ENCODE measurements around the gene RGL3.
A peak's percentile ranks its signal among the peaks of the same experiment; 100 is the strongest.

RGL3 gene

GRCh38 chr19:11373885-11374432 lies 45.2 kb downstream of the RGL3 start:
- no peak overlapping the region for H2AFZ ChIP-seq (ENCODE audit: insufficient read depth, low read length, poor library complexity)
- peaks cover 2% of the 10 kb centered on the region for H3K9me3 ChIP-seq (ENCODE audit: insufficient read depth, low read depth, low read length)
- H3K4me2 ChIP-seq (ENCODE audit: low read length): peak overlapping the region; percentile 65
- peaks cover 7% of the 10 kb centered on the region in 2 experiments for H3K4me1 ChIP-seq (ENCODE audit: control insufficient read depth in 1 of 2, insufficient read depth in 2 of 2, low read length in 2 of 2)
- H2AK5ac ChIP-seq (ENCODE audit: low read length): no peak overlapping the region
- no peak overlapping the region for H3K23ac ChIP-seq (ENCODE audit: low read length)
- peaks cover 7% of the 10 kb centered on the region for H3K79me1 ChIP-seq (ENCODE audit: low read length)
- H3K4ac ChIP-seq (ENCODE audit: low read depth, low read length): no peak overlapping the region
- H2BK12ac ChIP-seq (ENCODE audit: low read length): no peak overlapping the region
- H3K36me3 ChIP-seq (ENCODE audit: control insufficient read depth in 1 of 2, insufficient read depth in 2 of 2, low read length in 2 of 2): no peaks in the 10 kb centered on the region
- H3K14ac ChIP-seq (ENCODE audit: low read length): no peak overlapping the region
- H3K4me3 ChIP-seq (ENCODE audit: low read depth, low read length): no peak overlapping the region
- no peak overlapping the region for H4K12ac ChIP-seq (ENCODE audit: low read depth, low read length)
- peak overlapping the region; percentile 38 for H4K8ac ChIP-seq (ENCODE audit: low read depth, low read length)
- no peak overlapping the region for H3K27ac ChIP-seq (ENCODE audit: low read depth, low read length)
- no peak overlapping the region for H2BK5ac ChIP-seq (ENCODE audit: low read depth, low read length, poor library complexity)
- H3K18ac ChIP-seq (ENCODE audit: low read length): no peak overlapping the region
- H3K79me2 ChIP-seq (ENCODE audit: control insufficient read depth, insufficient read depth, low read length, poor library complexity): peaks cover 5% of the 10 kb centered on the region
- WGBS (ENCODE audit: extremely low coverage, insufficient coverage, insufficient read length): no CpG with 5 or more reads among the region's 11 CpGs
- peak in 1 of 2 donors; percentile 31 for DNase-seq
- H3K9ac ChIP-seq (ENCODE audit: low read length): no peak overlapping the region
- no peak overlapping the region for H2BK120ac ChIP-seq (ENCODE audit: insufficient read depth, low read length, poor library complexity)
- no peak overlapping the region for H4K91ac ChIP-seq (ENCODE audit: low read depth, low read length)
- no peaks in the 10 kb centered on the region for H3K27me3 ChIP-seq (ENCODE audit: insufficient read depth, low read length)

GRCh38 chr19:11373166-11373884 lies 45.8 kb downstream of the RGL3 start:
- H3K18ac ChIP-seq (ENCODE audit: low read length): no peak overlapping the region
- no peak overlapping the region for H3K4ac ChIP-seq (ENCODE audit: low read depth, low read length)
- peaks cover 5% of the 10 kb centered on the region for H3K79me2 ChIP-seq (ENCODE audit: control insufficient read depth, insufficient read depth, low read length, poor library complexity)
- no peaks in the 10 kb centered on the region for H3K36me3 ChIP-seq (ENCODE audit: control insufficient read depth in 1 of 2, insufficient read depth in 2 of 2, low read length in 2 of 2)
- H3K14ac ChIP-seq (ENCODE audit: low read length): no peak overlapping the region
- H2AFZ ChIP-seq (ENCODE audit: insufficient read depth, low read length, poor library complexity): no peak overlapping the region
- H4K91ac ChIP-seq (ENCODE audit: low read depth, low read length): no peak overlapping the region
- H3K27ac ChIP-seq (ENCODE audit: low read depth, low read length): no peak overlapping the region
- no peak overlapping the region for H3K23ac ChIP-seq (ENCODE audit: low read length)
- H3K9ac ChIP-seq (ENCODE audit: low read length): no peak overlapping the region
- H3K4me3 ChIP-seq (ENCODE audit: low read depth, low read length): peak overlapping the region; percentile 5
- no CpG with 5 or more reads among the region's 10 CpGs for WGBS (ENCODE audit: extremely low coverage, insufficient coverage, insufficient read length)
- H4K8ac ChIP-seq (ENCODE audit: low read depth, low read length): no peak overlapping the region
- no peaks in the 10 kb centered on the region for H3K27me3 ChIP-seq (ENCODE audit: insufficient read depth, low read length)
- no peak overlapping the region for H3K4me2 ChIP-seq (ENCODE audit: low read length)
- peak; percentile 92 to 95 for DNase-seq
- peaks cover 7% of the 10 kb centered on the region in 2 experiments for H3K4me1 ChIP-seq (ENCODE audit: control insufficient read depth in 1 of 2, insufficient read depth in 2 of 2, low read length in 2 of 2)
- H4K12ac ChIP-seq (ENCODE audit: low read depth, low read length): no peak overlapping the region
- no peak overlapping the region for H2BK5ac ChIP-seq (ENCODE audit: low read depth, low read length, poor library complexity)
- no peak overlapping the region for H2BK12ac ChIP-seq (ENCODE audit: low read length)
- H3K79me1 ChIP-seq (ENCODE audit: low read length): peaks cover 7% of the 10 kb centered on the region
- H2BK120ac ChIP-seq (ENCODE audit: insufficient read depth, low read length, poor library complexity): no peak overlapping the region
- H2AK5ac ChIP-seq (ENCODE audit: low read length): no peak overlapping the region
- peaks cover 2% of the 10 kb centered on the region for H3K9me3 ChIP-seq (ENCODE audit: insufficient read depth, low read depth, low read length)

- Histone ChIP-seq H3K23ac (ENCODE audit: low read length) (no peak overlapping the region), H3K4me2 (ENCODE audit: low read length) (no peak overlapping the region), H4K91ac (ENCODE audit: low read depth, low read length) (no peak overlapping the region), H3K27me3 (ENCODE audit: insufficient read depth, low read length) (no peaks in the 10 kb centered on the region), H2AFZ (ENCODE audit: insufficient read depth, low read length, poor library complexity) (no peak overlapping the region), H4K12ac (ENCODE audit: low read depth, low read length) (no peak overlapping the region), H3K4me1 (ENCODE audit: control insufficient read depth in 1 of 2, insufficient read depth in 2 of 2, low read length in 2 of 2) (peaks cover 6% of the 10 kb centered on the region in 2 experiments), H3K36me3 (ENCODE audit: control insufficient read depth in 1 of 2, insufficient read depth in 2 of 2, low read length in 2 of 2) (no peaks in the 10 kb centered on the region), H3K9me3 (ENCODE audit: insufficient read depth, low read depth, low read length) (peaks cover under 1% of the 10 kb centered on the region), H3K79me1 (ENCODE audit: low read length) (peaks cover 7% of the 10 kb centered on the region), H2BK5ac (ENCODE audit: low read depth, low read length, poor library complexity) (no peak overlapping the region), H3K14ac (ENCODE audit: low read length) (no peak overlapping the region), H2BK120ac (ENCODE audit: insufficient read depth, low read length, poor library complexity) (no peak overlapping the region), H3K9ac (ENCODE audit: low read length) (no peak overlapping the region), H3K27ac (ENCODE audit: low read depth, low read length) (no peak overlapping the region), H3K4ac (ENCODE audit: low read depth, low read length) (no peak overlapping the region), H3K79me2 (ENCODE audit: control insufficient read depth, insufficient read depth, low read length, poor library complexity) (peaks cover 4% of the 10 kb centered on the region), H3K4me3 (ENCODE audit: low read depth, low read length) (no peak overlapping the region), H2AK5ac (ENCODE audit: low read length) (no peak overlapping the region), H2BK12ac (ENCODE audit: low read length) (no peak overlapping the region), H4K8ac (ENCODE audit: low read depth, low read length) (no peak overlapping the region), H3K18ac (ENCODE audit: low read length) (no peak overlapping the region)
- DNase-seq: peak; percentile 87 to 92
- no CpG with 5 or more reads among the region's 2 CpGs for whole genome bisulfite sequencing (ENCODE audit: extremely low coverage, insufficient coverage, insufficient read length)
Measured at GRCh38 chr19:11370744-11371143, 48.4 kb downstream of the RGL3 start.

DNA sequence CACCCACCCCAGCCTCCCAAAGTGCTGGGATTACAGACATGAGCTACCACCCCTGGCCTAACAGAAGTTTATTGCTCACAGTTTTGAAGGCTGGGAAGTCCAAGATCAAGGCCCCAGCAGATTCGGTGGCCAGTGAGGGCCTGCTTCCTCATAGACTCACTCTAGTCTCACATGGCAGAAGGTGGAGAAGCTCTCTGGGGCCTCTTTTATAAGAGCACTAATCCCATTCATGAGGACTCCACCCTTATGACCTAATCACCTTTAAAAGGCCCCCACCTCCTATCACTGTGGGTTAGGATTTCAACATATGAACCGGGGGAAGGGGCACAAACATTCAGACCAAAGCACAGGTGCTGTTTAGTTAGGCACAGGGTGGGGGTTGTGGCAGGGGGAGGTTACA lies 51.6 kb downstream of the RGL3 start:
- Histone ChIP-seq H3K23ac (ENCODE audit: low read length) (no peak overlapping the region), H3K18ac (ENCODE audit: low read length) (no peak overlapping the region)
- WGBS (ENCODE audit: extremely low coverage, insufficient coverage, insufficient read length): no CpG with 5 or more reads among the region's 2 CpGs

More for the DNA sequence above, 51.6 kb downstream of the RGL3 start:
- H3K9me3 ChIP-seq (ENCODE audit: insufficient read depth, low read depth, low read length): no peaks in the 10 kb centered on the region
- no peak overlapping the region for H2BK120ac ChIP-seq (ENCODE audit: insufficient read depth, low read length, poor library complexity)
- H3K4me3 ChIP-seq (ENCODE audit: low read depth, low read length): no peak overlapping the region
- H3K4ac ChIP-seq (ENCODE audit: low read depth, low read length): no peak overlapping the region
- no peak overlapping the region for H2BK5ac ChIP-seq (ENCODE audit: low read depth, low read length, poor library complexity)
- no peaks in the 10 kb centered on the region for H3K27me3 ChIP-seq (ENCODE audit: insufficient read depth, low read length)
- DNase-seq: no peak
- no peak overlapping the region for H4K91ac ChIP-seq (ENCODE audit: low read depth, low read length)
- no peak overlapping the region for H4K8ac ChIP-seq (ENCODE audit: low read depth, low read length)
- H2AK5ac ChIP-seq (ENCODE audit: low read length): no peak overlapping the region
- no peak overlapping the region for H3K4me2 ChIP-seq (ENCODE audit: low read length)
- H3K36me3 ChIP-seq (ENCODE audit: control insufficient read depth in 1 of 2, insufficient read depth in 2 of 2, low read length in 2 of 2): no peaks in the 10 kb centered on the region
- H3K79me2 ChIP-seq (ENCODE audit: control insufficient read depth, insufficient read depth, low read length, poor library complexity): no peaks in the 10 kb centered on the region
- H2BK12ac ChIP-seq (ENCODE audit: low read length): no peak overlapping the region
- no peak overlapping the region for H3K14ac ChIP-seq (ENCODE audit: low read length)
- H3K4me1 ChIP-seq (ENCODE audit: control insufficient read depth in 1 of 2, insufficient read depth in 2 of 2, low read length in 2 of 2): no peaks in the 10 kb centered on the region
- no peak overlapping the region for H2AFZ ChIP-seq (ENCODE audit: insufficient read depth, low read length, poor library complexity)
- H3K9ac ChIP-seq (ENCODE audit: low read length): no peak overlapping the region
- H3K27ac ChIP-seq (ENCODE audit: low read depth, low read length): no peak overlapping the region
- no peak overlapping the region for H4K12ac ChIP-seq (ENCODE audit: low read depth, low read length)
- H3K79me1 ChIP-seq (ENCODE audit: low read length): no peaks in the 10 kb centered on the region

Data from trophoblast cell (in vitro differentiated cells and primary cell).